Lower lobe of right lung (tissue), 2 donors: Measurements from ENCODE around the gene SMAD4. TPM values are rescaled to one million over a fixed set of nuclear protein-coding genes. Genes with fewer than 3 reads are reported as not detected.

Experiments
- ATAC-seq, 2 donors: fragments of 200-7000 bp; cut with Tn5 transposase; one replicate each; pipeline ENCODE4 v1.9.1; 2020 to 2022; ENCODE audit warnings: mild to moderate bottlenecking in 2 of 2, moderate library complexity in 2 of 2
- DNase-seq: peaks from one replicate; pipeline ENCODE4 v3.0.0-alpha.2; 2020
- H3K27ac ChIP-seq: fragments of 200-600 bp; one replicate; pipeline ENCODE4 v1.8.0; 2022
- H3K27me3 ChIP-seq: fragments of 200-600 bp; one replicate; pipeline ENCODE4 v1.8.0; 2022; ENCODE audit warnings: low read depth
- H3K36me3 ChIP-seq: fragments of 200-600 bp; one replicate; pipeline ENCODE4 v1.8.0; 2022; ENCODE audit warnings: mild to moderate bottlenecking
- H3K4me1 ChIP-seq: fragments of 200-600 bp; one replicate; pipeline ENCODE4 v1.8.0; 2022
- H3K4me3 ChIP-seq: fragments of 200-600 bp; one replicate; pipeline ENCODE4 v1.8.0; 2022; ENCODE audit warnings: mild to moderate bottlenecking
- H3K9me3 ChIP-seq: fragments of 200-600 bp; one replicate; pipeline ENCODE4 v1.8.0; 2022
- CTCF ChIP-seq: fragments of 200-600 bp; IDR thresholded peaks from one replicate; pipeline ENCODE4 v1.8.0; 2022; ENCODE audit warnings: antibody characterized with exemption, mild to moderate bottlenecking
- intact Hi-C: fragments of 100-400 bp; cut with DNase I; formaldehyde crosslinking; loops from one replicate; pipeline ENCODE4 v1.11.0; 2022
- total RNA-seq: library from RNA; stranded (reverse); fragmentation: NEBNext Ultra II Directional; extraction: Animal tissue kit (Norgen Biotek cat#: 25700); gene quantifications from one replicate; pipeline ENCODE4 v1.2.1, GENCODE V29; 2021
- donor health status: DM: no; HTN: yes; CAD: no; lungs with severe emphysema.

SMAD4 gene
- total RNA-seq, 1 donor from 2014 or later: 97.8 TPM

GRCh38 chr18:51037230-51037629, 7.2 kb downstream of the SMAD4 start:
- Histone ChIP-seq H3K9me3 (no peaks in the 10 kb centered on the region), H3K4me1 (peaks cover 87% of the 10 kb centered on the region), H3K36me3 (peaks cover 5% of the 10 kb centered on the region), H3K27me3 (no peaks in the 10 kb centered on the region), H3K27ac (no peak overlapping the region), H3K4me3 (no peak overlapping the region)
- TF ChIP-seq CTCF: no peak
- intact Hi-C loops: no loop called here
- ATAC-seq (no peak), DNase-seq (no peak)

- intact Hi-C loops: no loop called here
- Histone ChIP-seq H3K4me1 (peaks cover 87% of the 10 kb centered on the region), H3K4me3 (no peak overlapping the region), H3K27me3 (no peaks in the 10 kb centered on the region), H3K27ac (no peak overlapping the region), H3K9me3 (no peaks in the 10 kb centered on the region), H3K36me3 (peaks cover 5% of the 10 kb centered on the region)
- no peak for TF ChIP-seq CTCF
- ATAC-seq (peak in 1 of 2 donors; percentile 64), DNase-seq (no peak)
Observed at GRCh38 chr18:51038110-51038509, 8.1 kb downstream of the SMAD4 start.

- intact Hi-C loops: no loop called here
- no peak for TF ChIP-seq CTCF
- Histone ChIP-seq H3K27me3 (no peaks in the 10 kb centered on the region), H3K4me1 (peaks cover 86% of the 10 kb centered on the region), H3K4me3 (no peak overlapping the region), H3K9me3 (no peaks in the 10 kb centered on the region), H3K36me3 (no peaks in the 10 kb centered on the region), H3K27ac (no peak overlapping the region)
- DNase-seq (no peak), ATAC-seq (peak in 1 of 2 donors; percentile 42)
Observed at GRCh38 chr18:51039138-51040112, 9.4 kb downstream of the SMAD4 start.

GRCh38 chr18:51041677-51042352, 11.8 kb downstream of the SMAD4 start:
- Histone ChIP-seq H3K4me1 (peaks cover 81% of the 10 kb centered on the region), H3K36me3 (peaks cover under 1% of the 10 kb centered on the region), H3K9me3 (no peaks in the 10 kb centered on the region), H3K27me3 (no peaks in the 10 kb centered on the region), H3K4me3 (no peak overlapping the region), H3K27ac (no peak overlapping the region)
- DNase-seq (no peak), ATAC-seq (no peak)
- intact Hi-C loops: no loop called here
- TF ChIP-seq CTCF: no peak

GRCh38 chr18:51044928-51045585, 15.0 kb downstream of the SMAD4 start:
- DNase-seq (no peak), ATAC-seq (peak in 1 of 2 donors; percentile 71)
- intact Hi-C loops: no loop called here
- peaks cover 30% of the 10 kb centered on the region for H3K36me3 ChIP-seq
- no peak overlapping the region for H3K4me3 ChIP-seq
- no peaks in the 10 kb centered on the region for H3K27me3 ChIP-seq
- H3K27ac ChIP-seq: no peak overlapping the region
- no peak for TF ChIP-seq CTCF
- H3K4me1 ChIP-seq: peaks cover 51% of the 10 kb centered on the region
- H3K9me3 ChIP-seq: no peaks in the 10 kb centered on the region
